ENCODE data around the gene SUFU. TPM values are rescaled to one million over a fixed set of nuclear protein-coding genes. Genes with fewer than 3 reads are reported as not detected.

The SUFU gene
- total and polyA plus RNA-seq, 2 of the 13 experiments (the other 11 are each of a cell fraction or from before 2014, with no cell fraction given) = 2.9 to 5.5 TPM

DNA sequence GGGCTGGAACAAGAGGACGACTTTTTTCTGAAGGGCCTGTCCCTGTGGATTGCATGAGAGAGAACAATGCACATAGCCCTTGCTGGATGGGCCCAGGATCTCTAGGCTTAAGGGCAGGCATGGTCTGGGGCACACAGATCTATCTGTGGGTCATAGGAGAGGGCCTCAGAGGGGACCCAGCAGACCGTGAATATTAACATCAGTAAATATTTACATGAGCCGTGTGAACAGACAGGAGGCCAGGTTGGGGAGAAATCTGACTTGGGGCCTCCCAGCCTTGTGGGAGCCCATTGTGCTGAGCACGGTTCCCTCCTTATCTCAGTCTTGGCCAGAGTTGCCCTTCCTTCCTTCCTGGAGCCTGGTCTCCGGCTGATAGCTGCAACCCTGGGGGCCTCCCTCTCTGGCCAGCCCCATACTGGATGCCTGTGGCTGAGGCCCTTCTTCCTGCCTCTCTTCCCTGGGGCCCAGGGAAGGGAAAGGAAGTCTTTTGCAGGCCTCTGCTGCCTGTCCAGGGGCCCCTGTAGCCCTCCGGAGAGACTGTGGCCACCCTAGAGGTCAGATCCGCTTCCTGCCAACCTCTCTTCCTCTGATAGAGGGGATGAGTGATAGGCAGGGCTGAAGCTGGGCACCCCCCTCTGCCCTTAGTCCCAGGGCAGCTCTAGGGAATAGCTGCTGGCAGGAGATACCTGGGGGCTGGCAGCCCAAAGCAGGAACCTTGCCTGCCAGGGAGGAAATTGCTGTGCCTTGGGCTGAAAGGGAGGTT, 96.0 kb downstream of the SUFU start (continued):
- TF ChIP-seq, protein P1, sequence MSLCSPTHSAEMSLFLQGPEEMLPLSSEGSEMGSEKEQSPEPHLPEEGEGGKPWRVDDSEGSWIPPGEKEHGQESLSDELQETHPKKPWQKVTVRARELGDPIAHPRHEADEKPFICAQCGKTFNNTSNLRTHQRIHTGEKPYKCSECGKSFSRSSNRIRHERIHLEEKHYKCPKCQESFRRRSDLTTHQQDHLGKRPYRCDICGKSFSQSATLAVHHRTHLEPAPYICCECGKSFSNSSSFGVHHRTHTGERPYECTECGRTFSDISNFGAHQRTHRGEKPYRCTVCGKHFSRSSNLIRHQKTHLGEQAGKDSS (CRISPR knock-in tag; IDR thresholded peaks at IDR 0.05; ENCODE audit: borderline replicate concordance, low read depth) = no peak; the same call in 1 of the 2 replicates
- TF ChIP-seq SIX1 (CRISPR knock-in tag; IDR thresholded peaks at IDR 0.05; ENCODE audit: borderline replicate concordance) (no peak; the same call in 1 of the 2 replicates), MYC (CRISPR knock-in tag; IDR thresholded peaks at IDR 0.05; ENCODE audit: borderline replicate concordance) (peak; percentile 49; the same call in 1 of the 2 replicates), TARDBP (CRISPR knock-in tag; IDR thresholded peaks at IDR 0.05) (peak; percentile 85), TCF12 (IDR thresholded peaks at IDR 0.05) (no peak), TCF12 (CRISPR knock-in tag; IDR thresholded peaks at IDR 0.05) (no peak), DMAP1 (CRISPR knock-in tag; IDR thresholded peaks at IDR 0.05) (peak; percentile 63; the same call in 1 of the 2 replicates), MED8 (CRISPR knock-in tag; IDR thresholded peaks at IDR 0.05; ENCODE audit: insufficient replicate concordance) (peak; percentile 36), ZNF333 (CRISPR knock-in tag; IDR thresholded peaks at IDR 0.05; ENCODE audit: borderline replicate concordance) (0 out of 2 replicates have a peak, but pooled peaks have one; percentile 20), ZFY (CRISPR knock-in tag; IDR thresholded peaks at IDR 0.05) (peak; percentile 80), TGIF2 (CRISPR knock-in tag; IDR thresholded peaks at IDR 0.05) (no peak; the same call in 1 of the 2 replicates), HOXA7 (CRISPR knock-in tag; IDR thresholded peaks at IDR 0.05) (no peak), EZH2 (conservative IDR thresholded peaks at IDR 0.05; ENCODE audit: low read depth, low read length) (no peak), RFX5 (IDR thresholded peaks at IDR 0.05; ENCODE audit: low read depth, low read length) (no peak), AGO1 (IDR thresholded peaks at IDR 0.05; ENCODE audit: low read depth, low read length, poor library complexity, severe bottlenecking) (no peak), AHR (CRISPR knock-in tag; IDR thresholded peaks at IDR 0.05) (no peak), ZBTB38 (CRISPR knock-in tag; IDR thresholded peaks at IDR 0.05) (no peak), SMARCE1 (IDR thresholded peaks at IDR 0.05; ENCODE audit: borderline replicate concordance) (no peak), ESRRA (CRISPR knock-in tag; IDR thresholded peaks at IDR 0.05; ENCODE audit: low read depth) (no peak), ZNF292 (CRISPR knock-in tag; IDR thresholded peaks at IDR 0.05; ENCODE audit: borderline replicate concordance, low read depth) (peak; percentile 72; the same call in 1 of the 2 replicates)
- TF ChIP-seq, protein P2, sequence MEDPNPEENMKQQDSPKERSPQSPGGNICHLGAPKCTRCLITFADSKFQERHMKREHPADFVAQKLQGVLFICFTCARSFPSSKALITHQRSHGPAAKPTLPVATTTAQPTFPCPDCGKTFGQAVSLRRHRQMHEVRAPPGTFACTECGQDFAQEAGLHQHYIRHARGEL (CRISPR knock-in tag; IDR thresholded peaks at IDR 0.05) = no peak
- TF ChIP-seq, protein P3, sequence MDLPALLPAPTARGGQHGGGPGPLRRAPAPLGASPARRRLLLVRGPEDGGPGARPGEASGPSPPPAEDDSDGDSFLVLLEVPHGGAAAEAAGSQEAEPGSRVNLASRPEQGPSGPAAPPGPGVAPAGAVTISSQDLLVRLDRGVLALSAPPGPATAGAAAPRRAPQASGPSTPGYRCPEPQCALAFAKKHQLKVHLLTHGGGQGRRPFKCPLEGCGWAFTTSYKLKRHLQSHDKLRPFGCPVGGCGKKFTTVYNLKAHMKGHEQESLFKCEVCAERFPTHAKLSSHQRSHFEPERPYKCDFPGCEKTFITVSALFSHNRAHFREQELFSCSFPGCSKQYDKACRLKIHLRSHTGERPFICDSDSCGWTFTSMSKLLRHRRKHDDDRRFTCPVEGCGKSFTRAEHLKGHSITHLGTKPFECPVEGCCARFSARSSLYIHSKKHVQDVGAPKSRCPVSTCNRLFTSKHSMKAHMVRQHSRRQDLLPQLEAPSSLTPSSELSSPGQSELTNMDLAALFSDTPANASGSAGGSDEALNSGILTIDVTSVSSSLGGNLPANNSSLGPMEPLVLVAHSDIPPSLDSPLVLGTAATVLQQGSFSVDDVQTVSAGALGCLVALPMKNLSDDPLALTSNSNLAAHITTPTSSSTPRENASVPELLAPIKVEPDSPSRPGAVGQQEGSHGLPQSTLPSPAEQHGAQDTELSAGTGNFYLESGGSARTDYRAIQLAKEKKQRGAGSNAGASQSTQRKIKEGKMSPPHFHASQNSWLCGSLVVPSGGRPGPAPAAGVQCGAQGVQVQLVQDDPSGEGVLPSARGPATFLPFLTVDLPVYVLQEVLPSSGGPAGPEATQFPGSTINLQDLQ (CRISPR knock-in tag; IDR thresholded peaks at IDR 0.05) = peak; percentile 94
- TF ChIP-seq, protein P4, sequence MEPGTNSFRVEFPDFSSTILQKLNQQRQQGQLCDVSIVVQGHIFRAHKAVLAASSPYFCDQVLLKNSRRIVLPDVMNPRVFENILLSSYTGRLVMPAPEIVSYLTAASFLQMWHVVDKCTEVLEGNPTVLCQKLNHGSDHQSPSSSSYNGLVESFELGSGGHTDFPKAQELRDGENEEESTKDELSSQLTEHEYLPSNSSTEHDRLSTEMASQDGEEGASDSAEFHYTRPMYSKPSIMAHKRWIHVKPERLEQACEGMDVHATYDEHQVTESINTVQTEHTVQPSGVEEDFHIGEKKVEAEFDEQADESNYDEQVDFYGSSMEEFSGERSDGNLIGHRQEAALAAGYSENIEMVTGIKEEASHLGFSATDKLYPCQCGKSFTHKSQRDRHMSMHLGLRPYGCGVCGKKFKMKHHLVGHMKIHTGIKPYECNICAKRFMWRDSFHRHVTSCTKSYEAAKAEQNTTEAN (CRISPR knock-in tag; conservative IDR thresholded peaks at IDR 0.05) = no peak; the same call in 1 of the 2 replicates
- TF ChIP-seq, protein P5, sequence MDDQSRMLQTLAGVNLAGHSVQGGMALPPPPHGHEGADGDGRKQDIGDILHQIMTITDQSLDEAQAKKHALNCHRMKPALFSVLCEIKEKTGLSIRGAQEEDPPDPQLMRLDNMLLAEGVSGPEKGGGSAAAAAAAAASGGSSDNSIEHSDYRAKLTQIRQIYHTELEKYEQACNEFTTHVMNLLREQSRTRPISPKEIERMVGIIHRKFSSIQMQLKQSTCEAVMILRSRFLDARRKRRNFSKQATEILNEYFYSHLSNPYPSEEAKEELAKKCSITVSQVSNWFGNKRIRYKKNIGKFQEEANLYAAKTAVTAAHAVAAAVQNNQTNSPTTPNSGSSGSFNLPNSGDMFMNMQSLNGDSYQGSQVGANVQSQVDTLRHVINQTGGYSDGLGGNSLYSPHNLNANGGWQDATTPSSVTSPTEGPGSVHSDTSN (CRISPR knock-in tag; IDR thresholded peaks at IDR 0.05; ENCODE audit: borderline replicate concordance) = no peak

Data from HepG2 (cell line).